ENCODE measurements around the gene CHST9. TPM values are rescaled to one million over a fixed set of nuclear protein-coding genes. Genes with fewer than 3 reads are reported as not detected.
A peak's percentile ranks its signal among the peaks of the same experiment; 100 is the strongest.
"Not testable (repeated sequence)": the region's sequence is repeated elsewhere in the genome, so short reads cannot be mapped to it uniquely, and the experiment has no call there.

Gene CHST9
- total RNA-seq, 2 experiments from 2014 or later, result not detected

GRCh38 chr18:27202741-27203140 lies 17.6 kb upstream of the CHST9 start:
- Mint-ChIP-seq H3K9me3 (peaks cover 5% of the 10 kb centered on the region), H3K4me1 (ENCODE audit: low read depth) (no peaks in the 10 kb centered on the region), H3K27ac (no peak overlapping the region), H3K36me3 (ENCODE audit: low read depth) (no peaks in the 10 kb centered on the region), H3K4me3 (no peak overlapping the region), H3K27me3 (ENCODE audit: low read depth) (no peaks in the 10 kb centered on the region)
- intact Hi-C loops (cut with micrococcal nuclease), result no loop called here
- CTCF ChIA-PET, result no interaction called here
- DNase-seq, result no peak

DNA sequence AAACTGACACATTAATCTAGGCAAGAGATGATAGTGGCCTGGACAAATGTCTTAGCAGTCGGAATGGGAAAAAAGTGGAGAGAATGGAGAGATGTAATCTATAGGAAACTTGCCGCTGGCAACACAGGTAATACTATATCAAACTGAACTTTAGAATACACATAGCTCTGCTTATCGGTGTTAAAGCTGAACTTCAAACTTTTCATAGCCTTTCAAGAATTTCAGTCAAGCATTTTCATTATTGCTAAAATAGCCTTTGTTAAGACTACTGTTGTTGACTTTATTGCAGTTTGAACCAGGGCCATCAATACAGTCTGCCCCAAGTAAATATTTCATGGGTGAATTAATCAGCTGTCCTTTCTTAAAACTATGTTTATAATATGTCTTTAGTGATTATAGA lies 12.9 kb upstream of the CHST9 start:
- Mint-ChIP-seq H3K9me3 (peaks cover 4% of the 10 kb centered on the region), H3K4me1 (ENCODE audit: low read depth) (no peaks in the 10 kb centered on the region), H3K4me3 (no peak overlapping the region), H3K27ac (no peak overlapping the region), H3K36me3 (ENCODE audit: low read depth) (no peaks in the 10 kb centered on the region), H3K27me3 (ENCODE audit: low read depth) (no peaks in the 10 kb centered on the region)
- CTCF ChIA-PET, result no interaction called here
- DNase-seq, result no peak
- intact Hi-C loops (cut with micrococcal nuclease), result no loop called here

- intact Hi-C loops (cut with micrococcal nuclease), result no loop called here
- CTCF ChIA-PET, result no interaction called here
- H3K9me3 Mint-ChIP-seq, result peaks cover 6% of the 10 kb centered on the region
- H3K4me1 Mint-ChIP-seq (ENCODE audit: low read depth), result peaks cover 3% of the 10 kb centered on the region
- H3K27me3 Mint-ChIP-seq (ENCODE audit: low read depth), result peaks cover 23% of the 10 kb centered on the region
- H3K27ac Mint-ChIP-seq, result no peak overlapping the region
- peaks cover 4% of the 10 kb centered on the region for H3K36me3 Mint-ChIP-seq (ENCODE audit: low read depth)
- no peak for DNase-seq
- no peak overlapping the region for H3K4me3 Mint-ChIP-seq
Observed at GRCh38 chr18:27188309-27188708, 3.2 kb upstream of the CHST9 start.

- Mint-ChIP-seq H3K36me3 (ENCODE audit: low read depth) (peaks cover 5% of the 10 kb centered on the region), H3K27me3 (ENCODE audit: low read depth) (peaks cover 29% of the 10 kb centered on the region), H3K27ac (no peak overlapping the region), H3K4me3 (no peak overlapping the region), H3K9me3 (no peaks in the 10 kb centered on the region), H3K4me1 (ENCODE audit: low read depth) (peaks cover 3% of the 10 kb centered on the region)
- CTCF ChIA-PET, result no interaction called here
- DNase-seq, result no peak
- intact Hi-C loops (cut with micrococcal nuclease), result no loop called here
Observed at GRCh38 chr18:27185897-27186296, 789 bp upstream of the CHST9 start.

- H3K4me3 Mint-ChIP-seq, result no peak overlapping the region
- H3K36me3 Mint-ChIP-seq (ENCODE audit: low read depth), result peaks cover 5% of the 10 kb centered on the region
- H3K4me1 Mint-ChIP-seq (ENCODE audit: low read depth), result peaks cover 3% of the 10 kb centered on the region
- intact Hi-C loops (cut with micrococcal nuclease), result no loop called here
- no peak overlapping the region for H3K27ac Mint-ChIP-seq
- CTCF ChIA-PET, result no interaction called here
- H3K27me3 Mint-ChIP-seq (ENCODE audit: low read depth), result peaks cover 29% of the 10 kb centered on the region
- DNase-seq, result no peak
- H3K9me3 Mint-ChIP-seq, result no peaks in the 10 kb centered on the region
Observed at GRCh38 chr18:27184115-27185024, 738 bp downstream of the CHST9 start.

DNA sequence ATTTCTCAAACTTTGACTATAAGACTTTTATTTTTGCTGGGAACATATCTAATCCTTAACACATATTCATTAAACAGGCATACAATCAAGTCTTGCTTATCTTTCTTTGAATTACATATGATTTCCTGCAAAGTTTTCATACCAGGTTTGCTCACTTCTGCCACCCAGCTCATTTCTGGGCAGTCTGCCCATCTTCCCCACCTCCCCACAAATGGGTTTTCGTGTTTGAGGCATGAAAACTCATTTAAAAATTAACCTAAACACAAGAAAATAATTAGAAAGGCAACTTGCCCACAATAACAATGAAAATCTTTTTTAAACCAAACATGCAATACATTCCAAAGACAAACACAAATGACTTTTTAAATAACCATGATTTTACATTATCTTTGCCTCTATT lies 3.4 kb downstream of the CHST9 start:
- no peak overlapping the region for H3K4me3 Mint-ChIP-seq
- DNase-seq, result no peak
- CTCF ChIA-PET, result no interaction called here
- H3K9me3 Mint-ChIP-seq, result no peaks in the 10 kb centered on the region
- peaks cover 3% of the 10 kb centered on the region for H3K4me1 Mint-ChIP-seq (ENCODE audit: low read depth)
- H3K27me3 Mint-ChIP-seq (ENCODE audit: low read depth), result peaks cover 29% of the 10 kb centered on the region
- no peak overlapping the region for H3K27ac Mint-ChIP-seq
- intact Hi-C loops (cut with micrococcal nuclease), result no loop called here
- peaks cover 5% of the 10 kb centered on the region for H3K36me3 Mint-ChIP-seq (ENCODE audit: low read depth)

DNA sequence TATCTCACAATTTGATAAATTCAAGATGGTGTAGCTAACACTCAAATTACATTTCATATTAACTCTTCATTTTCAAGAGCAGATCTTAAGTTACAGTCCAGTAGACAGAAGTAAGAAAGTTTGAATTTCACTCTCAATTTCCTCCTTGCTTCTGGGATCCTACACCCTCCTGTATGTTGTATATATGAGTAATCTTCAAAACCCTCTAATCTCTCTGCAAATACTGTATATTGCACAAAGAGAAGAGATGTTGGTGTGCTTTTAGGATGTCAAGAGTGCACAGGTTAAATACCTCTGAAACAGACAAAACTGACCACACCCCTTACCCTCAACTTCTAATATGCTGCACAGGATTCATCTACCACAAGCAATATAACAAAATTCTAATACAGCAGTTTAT lies 6.7 kb downstream of the CHST9 start:
- no peak for DNase-seq
- peaks cover 1% of the 10 kb centered on the region for H3K36me3 Mint-ChIP-seq (ENCODE audit: low read depth)
- H3K27me3 Mint-ChIP-seq (ENCODE audit: low read depth), result peaks cover 7% of the 10 kb centered on the region
- CTCF ChIA-PET, result no interaction called here
- intact Hi-C loops (cut with micrococcal nuclease), result no loop called here
- no peak overlapping the region for H3K4me3 Mint-ChIP-seq
- peaks cover 2% of the 10 kb centered on the region for H3K9me3 Mint-ChIP-seq
- H3K27ac Mint-ChIP-seq, result no peak overlapping the region
- H3K4me1 Mint-ChIP-seq (ENCODE audit: low read depth), result no peaks in the 10 kb centered on the region

GRCh38 chr18:27175914-27176313 lies 9.2 kb downstream of the CHST9 start:
- Mint-ChIP-seq H3K27me3 (ENCODE audit: low read depth) (no peaks in the 10 kb centered on the region), H3K27ac (no peak overlapping the region), H3K4me3 (no peak overlapping the region), H3K36me3 (ENCODE audit: low read depth) (no peaks in the 10 kb centered on the region), H3K4me1 (ENCODE audit: low read depth) (no peaks in the 10 kb centered on the region), H3K9me3 (peaks cover 2% of the 10 kb centered on the region)
- DNase-seq, result no peak
- CTCF ChIA-PET, result no interaction called here
- intact Hi-C loops (cut with micrococcal nuclease), result no loop called here

DNA sequence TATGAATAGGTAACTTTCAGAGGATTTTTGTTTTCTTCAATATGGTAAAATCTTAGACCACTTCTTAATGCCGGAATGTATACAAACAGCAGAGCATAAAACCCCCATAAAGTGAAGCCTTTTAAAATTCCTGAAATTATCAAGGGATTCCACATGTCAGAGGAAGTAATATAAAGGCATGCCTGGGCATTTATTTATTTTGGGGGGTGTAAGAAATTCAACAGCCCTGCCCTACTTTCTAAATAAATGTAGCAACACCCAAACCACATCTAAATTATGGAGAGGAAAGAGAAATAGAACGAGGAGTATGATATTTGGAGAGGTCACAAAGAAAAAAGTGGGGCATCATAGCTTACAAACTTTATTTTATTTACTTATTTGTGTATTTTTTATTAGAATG lies 9.9 kb downstream of the CHST9 start:
- intact Hi-C loops (cut with micrococcal nuclease), result no loop called here
- Mint-ChIP-seq H3K27ac (no peak overlapping the region), H3K4me1 (ENCODE audit: low read depth) (no peaks in the 10 kb centered on the region), H3K27me3 (ENCODE audit: low read depth) (no peaks in the 10 kb centered on the region), H3K4me3 (no peak overlapping the region), H3K9me3 (peaks cover 2% of the 10 kb centered on the region), H3K36me3 (ENCODE audit: low read depth) (no peaks in the 10 kb centered on the region)
- CTCF ChIA-PET, result no interaction called here
- no peak for DNase-seq

DNA sequence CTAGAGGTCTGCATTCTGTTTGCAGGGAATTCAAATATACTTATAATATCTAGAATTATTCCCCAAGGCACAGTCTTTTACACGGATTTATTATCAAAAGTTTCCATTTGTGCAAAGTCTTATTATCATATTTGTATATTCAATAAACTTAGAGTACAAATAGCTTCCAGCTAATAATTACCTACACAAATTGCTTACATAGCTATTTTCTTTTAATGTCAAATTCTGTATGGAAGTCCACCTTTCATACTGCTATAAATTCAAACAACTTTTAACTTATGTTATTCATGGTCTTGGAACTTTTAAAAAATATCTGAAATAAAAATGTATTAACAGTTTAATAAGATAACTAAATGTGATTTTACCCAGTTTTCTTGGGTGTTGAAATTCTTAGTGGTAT lies 13.1 kb downstream of the CHST9 start:
- no peak for DNase-seq
- intact Hi-C loops (cut with micrococcal nuclease), result no loop called here
- H3K27ac Mint-ChIP-seq, result no peak overlapping the region
- no peaks in the 10 kb centered on the region for H3K4me1 Mint-ChIP-seq (ENCODE audit: low read depth)
- H3K4me3 Mint-ChIP-seq, result no peak overlapping the region
- H3K36me3 Mint-ChIP-seq (ENCODE audit: low read depth), result no peaks in the 10 kb centered on the region
- CTCF ChIA-PET, result no interaction called here
- peaks cover 7% of the 10 kb centered on the region for H3K9me3 Mint-ChIP-seq
- H3K27me3 Mint-ChIP-seq (ENCODE audit: low read depth), result no peaks in the 10 kb centered on the region

- no peak overlapping the region for H3K27ac Mint-ChIP-seq
- H3K4me1 Mint-ChIP-seq (ENCODE audit: low read depth), result no peaks in the 10 kb centered on the region
- no peak for DNase-seq
- CTCF ChIA-PET, result no interaction called here
- no peak overlapping the region for H3K4me3 Mint-ChIP-seq
- intact Hi-C loops (cut with micrococcal nuclease), result no loop called here
- no peaks in the 10 kb centered on the region for H3K27me3 Mint-ChIP-seq (ENCODE audit: low read depth)
- no peaks in the 10 kb centered on the region for H3K36me3 Mint-ChIP-seq (ENCODE audit: low read depth)
- peaks cover 22% of the 10 kb centered on the region for H3K9me3 Mint-ChIP-seq
Observed at GRCh38 chr18:27165412-27165811, 19.7 kb downstream of the CHST9 start.

- intact Hi-C loops (cut with micrococcal nuclease), result no loop called here
- peaks cover 22% of the 10 kb centered on the region for H3K9me3 Mint-ChIP-seq
- no peaks in the 10 kb centered on the region for H3K27me3 Mint-ChIP-seq (ENCODE audit: low read depth)
- H3K4me1 Mint-ChIP-seq (ENCODE audit: low read depth), result no peaks in the 10 kb centered on the region
- DNase-seq, result no peak
- no peak overlapping the region for H3K27ac Mint-ChIP-seq
- CTCF ChIA-PET, result no interaction called here
- H3K4me3 Mint-ChIP-seq, result no peak overlapping the region
- H3K36me3 Mint-ChIP-seq (ENCODE audit: low read depth), result no peaks in the 10 kb centered on the region
Observed at GRCh38 chr18:27164905-27165304, 20.2 kb downstream of the CHST9 start.

GRCh38 chr18:27163197-27163716 lies 21.9 kb downstream of the CHST9 start:
- H3K4me3 Mint-ChIP-seq; H3K27ac Mint-ChIP-seq; H3K27me3 Mint-ChIP-seq (ENCODE audit: low read depth); intact Hi-C loops (cut with micrococcal nuclease); H3K4me1 Mint-ChIP-seq (ENCODE audit: low read depth); CTCF ChIA-PET; H3K36me3 Mint-ChIP-seq (ENCODE audit: low read depth): not testable (repeated sequence)
- peaks cover 22% of the 10 kb centered on the region for H3K9me3 Mint-ChIP-seq
- DNase-seq, result peak; percentile 7
